ENCODE data around the gene GARIN5A.

Gene GARIN5A

GRCh38 chr19:50435627-50436026, 41.0 kb downstream of the GARIN5A start:
- DNase-seq (ENCODE audit: low read depth in 2 of 2, low spot score in 1 of 2) = no peak

GRCh38 chr19:50435221-50435620, 41.4 kb downstream of the GARIN5A start:
- no peak for DNase-seq (ENCODE audit: low read depth in 2 of 2, low spot score in 1 of 2)

DNA sequence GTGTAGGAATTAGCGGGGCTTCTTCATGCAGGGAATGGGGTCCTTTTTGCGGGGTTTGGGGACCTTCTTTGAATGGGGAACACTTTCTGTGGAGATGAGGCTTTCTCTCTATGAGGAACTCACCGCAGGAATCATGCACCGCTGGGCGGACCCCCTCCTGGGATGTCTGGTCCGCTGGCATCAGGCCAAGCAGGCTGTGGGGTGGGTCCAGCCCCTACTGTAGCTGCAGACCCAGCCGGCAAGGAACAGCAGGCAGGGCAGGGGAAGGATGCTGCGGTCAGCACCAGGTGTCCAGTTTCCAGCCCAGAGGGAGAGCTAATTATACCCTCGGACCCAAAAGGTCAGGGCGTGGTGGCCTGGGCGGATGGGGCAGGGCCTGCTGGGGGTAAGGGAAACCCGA, 42.1 kb downstream of the GARIN5A start:
- no peak for DNase-seq (ENCODE audit: low read depth in 2 of 2, low spot score in 1 of 2)

DNA sequence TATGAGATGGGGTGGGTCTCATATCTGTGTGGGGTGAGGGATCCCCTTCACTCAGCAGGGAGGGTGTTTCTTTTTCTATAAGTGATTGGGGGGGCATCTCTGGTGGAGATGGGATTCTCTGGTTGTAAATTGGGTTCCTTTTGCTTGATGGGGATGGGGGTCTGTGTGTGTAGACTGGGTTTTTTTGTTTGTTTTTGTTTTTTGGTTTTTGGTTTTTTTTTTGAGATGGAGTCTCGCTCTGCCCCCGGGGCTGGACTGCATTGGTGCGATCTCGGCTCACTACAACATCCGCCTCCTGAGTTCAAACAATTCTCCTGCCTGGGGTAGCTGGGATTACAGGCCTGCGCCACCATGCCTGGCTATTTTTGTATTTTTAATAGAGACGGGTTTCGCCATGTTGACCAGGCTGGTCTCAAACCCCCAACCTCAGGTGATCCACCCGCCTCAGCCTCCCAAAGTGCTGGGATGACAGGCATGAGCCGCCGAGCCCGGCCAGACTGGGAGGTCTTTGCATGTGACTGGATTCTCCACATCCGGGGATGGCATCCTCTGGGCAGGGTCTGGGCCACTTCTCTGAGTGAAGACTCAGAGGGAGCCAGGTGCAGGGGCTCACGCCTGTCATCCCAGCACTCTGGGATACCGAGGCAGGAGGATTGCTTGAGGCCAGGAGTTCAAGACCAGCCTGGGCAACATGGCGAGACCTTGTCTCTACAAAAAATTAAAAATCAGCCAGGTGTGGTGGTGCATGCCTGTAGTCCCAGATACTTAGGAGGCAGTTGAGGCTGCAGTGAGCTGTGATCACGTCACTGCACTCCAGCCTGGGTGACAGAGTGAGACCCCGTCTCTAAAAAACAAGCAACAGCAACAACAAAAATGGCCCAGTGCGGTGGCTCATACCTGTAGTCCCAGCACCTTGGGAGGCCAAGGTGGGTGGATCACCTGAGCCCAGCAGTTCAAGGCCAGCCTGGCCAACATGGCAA, 43.2 kb downstream of the GARIN5A start:
- no peak for DNase-seq (ENCODE audit: low read depth in 2 of 2, low spot score in 1 of 2)

GRCh38 chr19:50432221-50433028, 44.2 kb downstream of the GARIN5A start, which contains the start of gene MYBPC2:
MYBPC2 (plus strand) TSS chr19:50432892; CDS start chr19:50432954, 62 bp downstream.
- DNase-seq (ENCODE audit: low read depth in 2 of 2, low spot score in 1 of 2) = no peak

DNA sequence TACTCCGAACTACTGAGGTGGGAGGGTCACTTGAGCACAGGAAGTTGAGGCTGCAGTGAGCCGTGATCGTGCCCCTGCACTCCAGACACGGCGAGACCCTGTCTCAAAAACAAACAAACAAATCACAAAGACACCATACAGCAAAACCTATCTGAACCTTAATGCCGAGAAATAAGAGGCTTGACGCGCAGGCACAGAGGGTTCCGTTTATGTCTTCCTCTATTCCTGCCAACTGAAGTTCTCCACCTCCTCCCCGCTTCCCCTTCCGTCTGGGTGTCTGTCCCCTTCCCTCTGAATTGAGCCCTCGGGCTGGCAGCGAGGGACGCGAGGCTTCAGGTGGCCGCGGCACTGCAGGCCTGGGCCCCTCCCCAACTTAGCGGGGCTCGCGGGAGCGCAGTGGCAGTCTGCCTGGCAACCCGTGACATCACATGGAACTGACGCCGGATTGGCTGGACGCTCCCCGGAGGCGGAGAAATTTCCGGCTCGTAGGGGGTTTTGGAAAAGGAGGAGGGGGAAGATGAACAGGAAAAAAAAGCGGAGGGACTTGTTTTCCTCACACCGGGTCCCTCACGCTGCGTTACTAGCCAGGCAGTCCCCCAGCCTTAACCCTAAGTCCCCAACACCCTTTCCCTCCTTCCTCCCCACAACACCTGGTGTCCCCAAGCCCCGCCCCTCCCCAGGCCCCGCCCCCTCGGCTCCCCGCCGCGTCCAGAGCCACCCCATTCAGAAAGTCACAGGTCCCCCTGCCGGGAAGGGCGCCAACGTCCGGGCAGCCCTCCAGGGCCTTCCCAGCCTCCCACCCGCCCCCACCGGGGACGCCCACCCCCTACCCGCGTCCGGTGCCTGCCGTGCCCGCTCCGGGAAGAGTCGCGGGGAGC, 45.1 kb downstream of the GARIN5A start:
- DNase-seq (ENCODE audit: low read depth in 2 of 2, low spot score in 1 of 2) = peak; percentile 72 to 89

DNA sequence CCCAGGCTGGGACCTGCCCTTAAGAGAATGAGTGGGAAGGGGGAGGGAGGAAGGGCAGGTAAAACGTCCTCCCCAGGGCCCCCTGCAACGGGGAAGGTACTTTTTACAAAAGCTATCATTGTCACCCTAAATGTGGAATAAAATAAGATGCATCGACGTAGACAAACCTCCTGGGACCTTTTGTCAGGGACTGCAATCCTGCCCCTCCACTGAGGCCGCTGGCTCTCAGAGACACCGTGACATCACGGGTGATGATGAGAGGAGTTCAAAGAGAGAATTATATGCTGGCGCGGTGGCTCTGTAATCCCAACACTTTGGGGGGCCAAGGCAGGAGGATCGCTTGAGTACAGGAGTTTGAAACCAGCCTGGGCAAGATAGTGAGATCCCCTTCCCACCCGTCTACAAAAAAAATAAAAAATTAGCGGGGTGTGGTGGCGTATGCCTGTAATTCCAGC, 45.7 kb downstream of the GARIN5A start:
- DNase-seq (ENCODE audit: low read depth in 2 of 2, low spot score in 1 of 2) = no peak

DNA sequence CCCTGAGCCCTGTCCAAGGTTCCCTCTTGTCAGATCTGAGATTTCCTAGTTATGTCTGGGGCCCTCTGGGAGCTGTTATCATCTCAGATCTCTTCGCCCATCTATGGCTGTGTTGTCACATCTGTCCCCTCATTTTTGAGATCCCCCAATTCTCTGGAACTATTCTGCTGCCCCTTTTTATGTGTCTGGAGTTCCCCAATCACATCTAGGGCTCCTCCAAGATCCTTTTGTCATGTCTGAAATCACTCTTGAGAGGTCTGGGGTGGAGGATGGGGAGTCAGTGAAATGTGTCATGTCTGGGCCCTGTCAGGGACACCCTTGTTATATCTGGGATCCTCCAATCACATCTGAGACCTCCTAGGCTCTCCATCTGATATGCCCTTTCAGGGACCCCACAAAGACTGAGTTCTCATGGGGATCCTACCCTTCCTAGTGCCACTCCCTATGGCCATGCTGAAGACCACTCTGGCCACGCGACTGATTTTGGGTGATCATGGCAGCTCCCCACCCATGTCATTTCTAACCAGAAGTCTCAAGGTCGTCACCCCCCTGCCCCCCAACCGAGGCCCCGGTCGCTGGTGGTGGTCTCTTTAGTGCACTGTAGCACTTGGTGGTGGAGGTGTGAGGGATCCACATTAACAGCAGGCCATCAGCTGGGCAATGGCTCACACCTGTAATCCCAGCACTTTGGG, 47.7 kb downstream of the GARIN5A start:
- DNase-seq (ENCODE audit: low read depth in 2 of 2, low spot score in 1 of 2) = no peak

- no peak for DNase-seq (ENCODE audit: low read depth in 2 of 2, low spot score in 1 of 2)
Measured at GRCh38 chr19:50427997-50428425, 48.6 kb downstream of the GARIN5A start.

DNA sequence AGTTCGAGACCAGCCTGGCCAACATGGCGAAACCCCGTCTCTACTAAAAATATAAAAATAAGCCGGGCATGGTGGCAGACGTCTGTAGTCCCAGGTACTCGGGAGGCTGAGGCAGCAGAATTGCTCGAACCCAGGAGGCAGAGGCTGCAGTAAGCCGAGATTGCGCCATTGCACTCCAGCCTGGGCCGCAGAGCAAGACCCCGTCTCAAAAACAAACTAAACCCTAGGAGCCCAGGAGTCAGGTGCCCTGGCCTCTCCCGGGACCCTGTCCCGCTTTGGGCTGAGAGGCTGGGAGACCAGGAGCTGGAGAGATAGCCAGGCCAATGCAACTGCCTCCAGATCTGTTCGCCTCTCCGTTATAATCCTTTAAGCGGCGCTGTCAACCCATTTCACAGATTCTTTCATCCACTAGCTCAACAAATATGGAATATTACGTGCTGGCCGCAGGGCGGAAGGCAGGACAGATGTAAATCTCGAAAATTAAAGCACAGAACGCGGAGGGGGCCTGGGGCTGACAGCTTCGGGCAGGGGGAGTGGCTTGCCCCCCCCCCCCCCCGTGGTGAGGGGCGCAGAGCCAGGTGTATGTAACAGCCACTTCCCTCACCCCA, 49.2 kb downstream of the GARIN5A start:
- no peak for DNase-seq (ENCODE audit: low read depth in 2 of 2, low spot score in 1 of 2)

DNA sequence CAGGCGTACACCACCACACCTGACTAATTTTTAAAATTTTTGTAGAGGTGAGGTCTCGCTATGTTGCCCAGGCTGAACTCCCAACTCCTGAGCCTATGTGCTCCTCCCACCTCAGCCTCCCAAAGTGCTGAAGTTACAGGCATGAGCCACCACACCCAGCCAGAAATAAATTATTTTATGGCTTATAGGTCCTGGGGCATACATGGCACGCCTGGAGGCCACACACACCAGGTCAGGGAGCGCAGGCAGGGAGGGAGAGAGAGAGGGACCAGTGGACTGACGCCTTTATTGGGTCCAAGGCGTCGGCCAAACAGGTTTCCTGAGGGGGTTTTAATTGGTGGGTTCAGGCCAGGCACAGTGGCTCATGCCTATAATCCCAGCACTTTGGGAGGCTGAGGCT, 51.1 kb downstream of the GARIN5A start:
- no peak for DNase-seq (ENCODE audit: low read depth in 2 of 2, low spot score in 1 of 2)

GRCh38 chr19:50423279-50424113, 53.2 kb downstream of the GARIN5A start:
- DNase-seq (ENCODE audit: low read depth in 2 of 2, low spot score in 1 of 2) = no peak

DNA sequence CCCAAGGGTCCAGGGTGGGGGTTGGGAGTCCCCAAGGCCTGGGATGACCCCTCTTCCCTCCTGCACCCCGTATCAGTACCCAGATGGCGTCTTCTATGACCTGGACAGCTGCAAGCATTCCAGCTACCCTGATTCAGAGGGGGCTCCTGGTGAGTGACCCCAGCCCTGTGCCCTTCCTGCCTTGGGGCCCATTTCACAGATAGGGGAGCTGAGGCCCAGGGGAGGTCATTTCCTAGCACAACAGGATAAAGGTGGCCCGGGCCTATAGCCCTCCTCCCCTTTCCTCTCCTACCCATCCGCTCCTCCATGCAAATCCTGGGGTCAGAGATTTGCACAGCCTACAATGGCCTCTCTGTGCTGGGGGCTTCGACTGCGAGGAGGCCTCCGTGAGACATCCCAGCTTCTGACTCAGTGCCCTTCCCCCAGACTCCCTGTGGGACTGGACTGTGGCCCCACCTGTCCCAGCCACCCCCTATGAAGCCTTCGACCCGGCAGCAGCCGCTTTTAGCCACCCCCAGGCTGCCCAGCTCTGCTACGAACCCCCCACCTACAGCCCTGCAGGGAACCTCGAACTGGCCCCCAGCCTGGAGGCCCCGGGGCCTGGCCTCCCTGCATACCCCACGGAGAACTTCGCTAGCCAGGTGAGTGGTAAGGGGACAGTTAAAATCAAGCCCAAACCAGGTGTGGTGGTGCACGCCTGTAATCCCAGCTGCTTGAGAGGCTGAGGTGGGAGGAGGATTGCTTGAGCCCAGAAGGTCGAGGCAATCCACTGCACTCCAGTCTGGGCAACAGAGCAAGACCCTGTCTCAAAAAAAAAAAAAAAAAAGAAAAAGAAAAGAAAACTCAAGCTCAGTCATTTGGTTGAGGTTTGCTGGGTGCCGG, 54.0 kb downstream of the GARIN5A start:
- DNase-seq (ENCODE audit: low read depth in 2 of 2, low spot score in 1 of 2) = no peak

DNA sequence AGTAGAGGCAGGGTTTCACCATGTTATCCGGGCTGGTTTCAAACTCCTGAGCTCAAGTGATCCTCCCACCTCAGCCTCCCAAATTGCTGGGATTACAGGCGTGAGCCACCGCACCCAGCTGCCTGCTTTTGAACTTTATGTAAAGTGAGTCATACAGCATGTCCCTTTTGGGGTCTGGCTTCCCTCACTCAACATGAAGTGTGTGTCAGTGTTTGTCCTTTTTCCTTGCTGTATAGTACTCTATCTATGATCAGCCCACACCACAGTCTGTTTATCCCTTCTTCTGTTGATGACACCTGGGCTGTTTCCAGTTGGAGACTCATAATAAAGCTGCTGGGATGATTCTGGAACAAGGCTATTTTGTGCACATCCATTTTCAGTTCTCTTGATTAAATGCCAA, 55.8 kb downstream of the GARIN5A start:
- no peak for DNase-seq (ENCODE audit: low read depth in 2 of 2, low spot score in 1 of 2)

- DNase-seq (ENCODE audit: low read depth in 2 of 2, low spot score in 1 of 2) = no peak
Measured at GRCh38 chr19:50420127-50420526, 56.5 kb downstream of the GARIN5A start.

GRCh38 chr19:50419580-50420035, 57.0 kb downstream of the GARIN5A start:
- DNase-seq (ENCODE audit: low read depth in 2 of 2, low spot score in 1 of 2) = no peak

DNA sequence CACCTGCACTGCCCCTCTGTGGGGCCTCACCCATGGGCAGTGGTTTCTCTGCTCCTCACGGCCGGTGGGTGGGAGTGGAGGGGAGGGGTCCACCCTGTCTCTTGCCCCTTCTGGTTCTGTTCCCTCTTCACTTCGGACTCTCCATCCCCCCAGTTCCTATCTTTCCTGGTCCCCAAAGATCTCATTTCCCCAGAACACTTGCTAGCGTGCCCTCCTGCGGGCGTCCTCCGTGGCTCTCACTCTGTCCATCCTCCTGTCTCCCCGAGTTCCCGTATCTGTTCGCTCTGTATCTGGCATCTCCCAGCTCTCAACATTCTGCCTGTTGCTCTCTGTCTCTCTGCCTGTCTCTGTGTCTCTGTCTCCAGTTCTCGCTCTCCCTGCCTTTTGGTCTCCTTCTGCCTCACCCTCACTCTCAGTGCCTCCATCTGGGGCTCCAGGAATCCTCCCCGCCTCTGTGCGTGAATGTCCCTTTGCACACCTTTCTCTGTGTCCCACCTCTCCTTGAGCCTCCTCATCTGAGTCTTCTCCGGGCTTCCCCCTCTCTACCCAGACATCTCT, 57.5 kb downstream of the GARIN5A start:
- DNase-seq (ENCODE audit: low read depth in 2 of 2, low spot score in 1 of 2) = no peak

Measured in stimulated activated CD8-positive, alpha-beta memory T cell treated with anti-CD3 and anti-CD28 coated beads, Interleukin-4, amount 100 ng/mL, for 4 hours (primary cell).